SK-N-SH treated with all-trans-retinoic acid at 6 μM for 48 hours (cell line): Measurements from ENCODE around the gene MBNL3.

Source experiments
- ATAC-seq: fragments of 200-7000 bp; cut with Tn5 transposase; 3 replicates; pipeline ENCODE4 v1.9.1; 2020; ENCODE audit warnings: mild to moderate bottlenecking, moderate library complexity
- ARNTL ChIP-seq: fragments of 450-650 bp; formaldehyde crosslinking; IDR thresholded peaks from 2 replicates; pipeline ENCODE4 v1.5.0; 2020; ENCODE audit warnings: low read depth, mild to moderate bottlenecking, moderate library complexity, borderline replicate concordance
- BACH2 ChIP-seq: fragments of 250-450 bp; sonication (Bioruptor Pico); IDR thresholded peaks from 2 replicates; pipeline ENCODE4 v1.9.0; 2021; ENCODE audit warnings: mild to moderate bottlenecking, borderline replicate concordance
- GLIS3 ChIP-seq: fragments of 250-450 bp; sonication (Bioruptor Pico); IDR thresholded peaks from 2 replicates; pipeline ENCODE4 v1.5.0; 2020; ENCODE audit warnings: mild to moderate bottlenecking, moderate library complexity
- ISL1 ChIP-seq: fragments of 250-450 bp; sonication (Bioruptor Pico); IDR thresholded peaks from 2 replicates; pipeline ENCODE4 v2.1.2; 2022; ENCODE audit warnings: mild to moderate bottlenecking, moderate library complexity
- PPARA ChIP-seq: fragments of 250-450 bp; sonication (Bioruptor Pico); IDR thresholded peaks from 2 replicates; pipeline ENCODE4 v1.5.0; 2020; ENCODE audit warnings: mild to moderate bottlenecking, borderline replicate concordance
- RARB ChIP-seq: fragments of 250-450 bp; sonication (Bioruptor Pico); IDR thresholded peaks from 2 replicates; pipeline ENCODE4 v1.8.0; 2021; ENCODE audit warnings: mild to moderate bottlenecking, moderate library complexity
- TCF4 ChIP-seq: fragments of 250-450 bp; sonication (Bioruptor Pico); IDR thresholded peaks from 2 replicates; pipeline ENCODE4 v1.8.0; 2021; ENCODE audit warnings: mild to moderate bottlenecking, moderate library complexity, borderline replicate concordance
- TOX ChIP-seq: fragments of 250-450 bp; sonication (Bioruptor Pico); IDR thresholded peaks from 2 replicates; pipeline ENCODE4 v1.8.0; 2021; ENCODE audit warnings: mild to moderate bottlenecking, moderate library complexity, borderline replicate concordance
- ZNF565 ChIP-seq: fragments of 450-650 bp; formaldehyde crosslinking; conservative IDR thresholded peaks from 2 replicates; pipeline ENCODE4 v1.5.0; 2020; ENCODE audit warnings: low read depth, mild to moderate bottlenecking, moderate library complexity
- ZNF70 ChIP-seq: fragments of 450-650 bp; formaldehyde crosslinking; IDR thresholded peaks from 2 replicates; pipeline ENCODE4 v1.5.0; 2020; ENCODE audit warnings: mild to moderate bottlenecking, moderate library complexity
- ZNF8 ChIP-seq: fragments of 450-650 bp; formaldehyde crosslinking; IDR thresholded peaks from 2 replicates; pipeline ENCODE4 v1.5.0; 2020; ENCODE audit warnings: mild to moderate bottlenecking, moderate library complexity
- TF ChIP-seq, protein P1 (sequence below): fragments of 250-450 bp; sonication (Bioruptor Pico); IDR thresholded peaks from 2 replicates; pipeline ENCODE4 v1.5.0; 2020; ENCODE audit warnings: mild to moderate bottlenecking, moderate library complexity
- TF ChIP-seq, protein P2 (sequence below): fragments of 250-450 bp; sonication (Bioruptor Pico); IDR thresholded peaks from 2 replicates; pipeline ENCODE4 v1.5.1; 2021; ENCODE audit warnings: mild to moderate bottlenecking, moderate library complexity
- TF ChIP-seq, protein P3 (sequence below): fragments of 250-450 bp; sonication (Bioruptor Pico); IDR thresholded peaks from 2 replicates; pipeline ENCODE4 v1.8.0; 2020; ENCODE audit warnings: mild to moderate bottlenecking, moderate library complexity, borderline replicate concordance
- TF ChIP-seq, protein P4 (sequence below): fragments of 250-450 bp; sonication (Bioruptor Pico); IDR thresholded peaks from 2 replicates; pipeline ENCODE4 v1.5.1; 2020; ENCODE audit warnings: low read depth, mild to moderate bottlenecking, moderate library complexity

MBNL3 gene

DNA sequence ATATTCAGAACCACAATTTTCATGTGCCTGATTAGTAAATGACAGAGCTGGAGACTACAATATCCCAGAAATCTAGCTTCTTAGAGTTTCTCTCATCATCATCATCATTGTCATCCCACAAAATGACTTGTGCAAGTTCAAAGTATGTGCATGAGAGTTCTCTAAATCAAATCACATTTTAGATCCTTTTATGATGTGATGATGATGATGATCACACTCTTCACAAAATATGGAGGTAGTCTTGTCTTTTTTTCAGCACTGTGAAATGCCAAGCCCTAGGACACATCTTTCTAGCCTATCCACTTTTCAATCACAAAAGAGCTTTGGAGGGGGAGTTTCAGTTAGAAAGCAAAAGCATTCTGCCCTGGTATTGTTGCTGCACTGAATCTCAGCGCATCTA, 7.4 kb downstream of the MBNL3 start:
- no peak for ATAC-seq
- TF ChIP-seq, protein P1, sequence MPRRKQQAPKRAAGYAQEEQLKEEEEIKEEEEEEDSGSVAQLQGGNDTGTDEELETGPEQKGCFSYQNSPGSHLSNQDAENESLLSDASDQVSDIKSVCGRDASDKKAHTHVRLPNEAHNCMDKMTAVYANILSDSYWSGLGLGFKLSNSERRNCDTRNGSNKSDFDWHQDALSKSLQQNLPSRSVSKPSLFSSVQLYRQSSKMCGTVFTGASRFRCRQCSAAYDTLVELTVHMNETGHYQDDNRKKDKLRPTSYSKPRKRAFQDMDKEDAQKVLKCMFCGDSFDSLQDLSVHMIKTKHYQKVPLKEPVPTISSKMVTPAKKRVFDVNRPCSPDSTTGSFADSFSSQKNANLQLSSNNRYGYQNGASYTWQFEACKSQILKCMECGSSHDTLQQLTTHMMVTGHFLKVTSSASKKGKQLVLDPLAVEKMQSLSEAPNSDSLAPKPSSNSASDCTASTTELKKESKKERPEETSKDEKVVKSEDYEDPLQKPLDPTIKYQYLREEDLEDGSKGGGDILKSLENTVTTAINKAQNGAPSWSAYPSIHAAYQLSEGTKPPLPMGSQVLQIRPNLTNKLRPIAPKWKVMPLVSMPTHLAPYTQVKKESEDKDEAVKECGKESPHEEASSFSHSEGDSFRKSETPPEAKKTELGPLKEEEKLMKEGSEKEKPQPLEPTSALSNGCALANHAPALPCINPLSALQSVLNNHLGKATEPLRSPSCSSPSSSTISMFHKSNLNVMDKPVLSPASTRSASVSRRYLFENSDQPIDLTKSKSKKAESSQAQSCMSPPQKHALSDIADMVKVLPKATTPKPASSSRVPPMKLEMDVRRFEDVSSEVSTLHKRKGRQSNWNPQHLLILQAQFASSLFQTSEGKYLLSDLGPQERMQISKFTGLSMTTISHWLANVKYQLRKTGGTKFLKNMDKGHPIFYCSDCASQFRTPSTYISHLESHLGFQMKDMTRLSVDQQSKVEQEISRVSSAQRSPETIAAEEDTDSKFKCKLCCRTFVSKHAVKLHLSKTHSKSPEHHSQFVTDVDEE (CRISPR knock-in tag) = no peak
- TF ChIP-seq, protein P2, sequence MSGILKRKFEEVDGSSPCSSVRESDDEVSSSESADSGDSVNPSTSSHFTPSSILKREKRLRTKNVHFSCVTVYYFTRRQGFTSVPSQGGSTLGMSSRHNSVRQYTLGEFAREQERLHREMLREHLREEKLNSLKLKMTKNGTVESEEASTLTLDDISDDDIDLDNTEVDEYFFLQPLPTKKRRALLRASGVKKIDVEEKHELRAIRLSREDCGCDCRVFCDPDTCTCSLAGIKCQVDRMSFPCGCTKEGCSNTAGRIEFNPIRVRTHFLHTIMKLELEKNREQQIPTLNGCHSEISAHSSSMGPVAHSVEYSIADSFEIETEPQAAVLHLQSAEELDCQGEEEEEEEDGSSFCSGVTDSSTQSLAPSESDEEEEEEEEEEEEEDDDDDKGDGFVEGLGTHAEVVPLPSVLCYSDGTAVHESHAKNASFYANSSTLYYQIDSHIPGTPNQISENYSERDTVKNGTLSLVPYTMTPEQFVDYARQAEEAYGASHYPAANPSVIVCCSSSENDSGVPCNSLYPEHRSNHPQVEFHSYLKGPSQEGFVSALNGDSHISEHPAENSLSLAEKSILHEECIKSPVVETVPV (CRISPR knock-in tag) = no peak
- TF ChIP-seq ZNF565 = no peak
- no peak for TF ChIP-seq ZNF8 (CRISPR knock-in tag)
- TF ChIP-seq ZNF70 (CRISPR knock-in tag) = no peak
- TF ChIP-seq ISL1 (CRISPR knock-in tag) = no peak
- TF ChIP-seq, protein P3, sequence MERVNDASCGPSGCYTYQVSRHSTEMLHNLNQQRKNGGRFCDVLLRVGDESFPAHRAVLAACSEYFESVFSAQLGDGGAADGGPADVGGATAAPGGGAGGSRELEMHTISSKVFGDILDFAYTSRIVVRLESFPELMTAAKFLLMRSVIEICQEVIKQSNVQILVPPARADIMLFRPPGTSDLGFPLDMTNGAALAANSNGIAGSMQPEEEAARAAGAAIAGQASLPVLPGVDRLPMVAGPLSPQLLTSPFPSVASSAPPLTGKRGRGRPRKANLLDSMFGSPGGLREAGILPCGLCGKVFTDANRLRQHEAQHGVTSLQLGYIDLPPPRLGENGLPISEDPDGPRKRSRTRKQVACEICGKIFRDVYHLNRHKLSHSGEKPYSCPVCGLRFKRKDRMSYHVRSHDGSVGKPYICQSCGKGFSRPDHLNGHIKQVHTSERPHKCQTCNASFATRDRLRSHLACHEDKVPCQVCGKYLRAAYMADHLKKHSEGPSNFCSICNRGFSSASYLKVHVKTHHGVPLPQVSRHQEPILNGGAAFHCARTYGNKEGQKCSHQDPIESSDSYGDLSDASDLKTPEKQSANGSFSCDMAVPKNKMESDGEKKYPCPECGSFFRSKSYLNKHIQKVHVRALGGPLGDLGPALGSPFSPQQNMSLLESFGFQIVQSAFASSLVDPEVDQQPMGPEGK (CRISPR knock-in tag) = no peak
- no peak for TF ChIP-seq ARNTL (CRISPR knock-in tag)

DNA sequence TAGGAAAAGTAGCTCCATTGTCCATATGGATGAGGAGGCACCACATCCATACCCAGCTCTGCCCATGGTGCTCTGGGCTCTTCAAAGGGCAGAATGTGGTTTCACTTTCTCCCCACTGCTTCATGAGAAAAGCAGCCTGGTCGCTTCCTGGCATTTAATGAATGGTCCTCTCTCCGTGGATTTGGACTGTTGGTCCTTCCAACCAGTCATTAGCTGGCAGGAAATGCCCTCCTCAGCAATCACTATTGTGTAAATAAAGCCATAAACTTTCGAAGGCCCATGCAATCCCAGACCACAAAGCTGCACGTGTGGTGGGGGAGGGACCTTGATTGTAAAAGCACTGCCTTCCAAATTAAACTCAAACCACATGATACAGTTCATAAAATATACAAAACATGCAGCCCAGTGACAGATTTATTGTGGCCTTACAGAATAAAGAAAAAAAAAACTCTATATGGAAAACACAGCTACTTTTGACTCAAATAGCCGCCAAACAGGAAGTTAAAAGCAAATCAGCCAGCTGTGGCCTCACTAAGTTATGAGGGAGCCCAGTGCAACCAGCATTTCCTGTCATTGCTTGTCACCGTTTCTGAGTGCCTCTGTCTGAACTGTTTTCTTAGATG, 8.1 kb downstream of the MBNL3 start:
- TF ChIP-seq GLIS3 (CRISPR knock-in tag) = no peak
- no peak for TF ChIP-seq BACH2 (CRISPR knock-in tag)
- TF ChIP-seq, all 23 proteins: peak for 0
- peak; percentile 74 for ATAC-seq

DNA sequence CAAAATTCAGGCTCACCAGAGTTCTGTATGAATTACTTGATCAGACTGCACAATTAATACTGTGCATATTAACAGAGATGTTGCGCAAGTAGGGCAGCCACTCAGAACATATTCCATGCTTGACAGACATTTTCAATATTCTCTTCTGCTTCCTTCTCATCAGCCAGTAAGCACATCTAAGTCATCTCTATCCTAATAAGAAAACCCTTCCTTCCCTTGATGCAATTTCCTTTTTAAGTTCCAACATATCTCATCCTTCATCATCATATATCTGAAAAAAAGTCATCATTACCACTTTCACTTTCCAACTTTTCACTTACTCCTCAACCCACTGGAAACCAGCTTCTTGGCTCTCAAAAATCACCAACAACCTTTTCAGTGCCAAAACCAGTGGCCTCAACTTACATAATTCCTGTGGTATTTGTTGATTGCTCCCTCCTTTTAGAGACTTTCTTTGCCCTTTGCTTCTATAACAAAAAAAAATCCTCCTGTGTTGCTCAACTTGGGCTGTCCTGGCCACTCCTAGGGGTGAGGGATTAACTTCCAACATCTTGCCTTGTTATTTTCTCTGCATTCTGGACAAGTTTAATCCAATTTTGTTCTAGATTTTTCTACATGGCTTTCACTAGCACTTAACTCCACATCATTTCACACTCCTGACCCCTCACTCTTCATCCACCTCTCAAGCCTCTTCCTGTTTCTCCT, 14.1 kb downstream of the MBNL3 start:
- TF ChIP-seq TCF4 (CRISPR knock-in tag) (no peak), RARB (CRISPR knock-in tag) (no peak)
- TF ChIP-seq, protein P2 (CRISPR knock-in tag) = no peak
- TF ChIP-seq, protein P3 (CRISPR knock-in tag) = no peak
- no peak for ATAC-seq

DNA sequence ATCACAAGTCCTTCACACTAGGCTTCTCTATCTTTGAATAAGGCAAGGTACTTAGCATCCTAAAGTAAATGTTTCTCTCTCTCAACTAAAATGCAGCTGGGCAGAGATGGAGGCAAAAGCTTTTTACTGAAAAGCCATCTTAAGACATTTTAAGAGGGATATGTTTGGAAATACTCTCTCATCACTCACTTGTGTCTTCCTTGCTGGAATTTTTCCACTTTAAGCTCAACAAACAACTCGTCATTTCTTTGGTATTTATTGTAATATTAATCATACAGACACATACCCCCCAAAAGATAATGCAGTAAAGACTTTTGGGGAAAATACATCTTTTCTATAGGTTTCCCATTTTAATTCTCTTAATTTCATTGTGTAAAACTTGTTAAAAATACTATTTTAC, 16.4 kb downstream of the MBNL3 start:
- no peak for ATAC-seq
- TF ChIP-seq BACH2 (CRISPR knock-in tag) (no peak), TOX (CRISPR knock-in tag) (no peak), PPARA (CRISPR knock-in tag) (no peak), ZNF8 (CRISPR knock-in tag) (no peak), RARB (CRISPR knock-in tag) (no peak), GLIS3 (CRISPR knock-in tag) (no peak), ZNF70 (CRISPR knock-in tag) (no peak)
- TF ChIP-seq, protein P2 (CRISPR knock-in tag) = no peak
- TF ChIP-seq, protein P4, sequence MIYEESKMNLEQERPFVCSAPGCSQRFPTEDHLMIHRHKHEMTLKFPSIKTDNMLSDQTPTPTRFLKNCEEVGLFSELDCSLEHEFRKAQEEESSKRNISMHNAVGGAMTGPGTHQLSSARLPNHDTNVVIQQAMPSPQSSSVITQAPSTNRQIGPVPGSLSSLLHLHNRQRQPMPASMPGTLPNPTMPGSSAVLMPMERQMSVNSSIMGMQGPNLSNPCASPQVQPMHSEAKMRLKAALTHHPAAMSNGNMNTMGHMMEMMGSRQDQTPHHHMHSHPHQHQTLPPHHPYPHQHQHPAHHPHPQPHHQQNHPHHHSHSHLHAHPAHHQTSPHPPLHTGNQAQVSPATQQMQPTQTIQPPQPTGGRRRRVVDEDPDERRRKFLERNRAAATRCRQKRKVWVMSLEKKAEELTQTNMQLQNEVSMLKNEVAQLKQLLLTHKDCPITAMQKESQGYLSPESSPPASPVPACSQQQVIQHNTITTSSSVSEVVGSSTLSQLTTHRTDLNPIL (CRISPR knock-in tag) = no peak
